Urothelium cell line (cell line): Measurements from ENCODE around the gene SLC41A2.

Source experiments
- DNase-seq: peaks from one replicate; pipeline ENCODE4 v3.0.0; 2011; ENCODE audit warnings: low spot score, mixed read lengths
- FAIRE-seq: peaks from 2 replicates; lab custom pipeline; 2011; peaks lifted over from hg19 to GRCh38; lab: Jason Lieb, UNC

SLC41A2 gene

DNA sequence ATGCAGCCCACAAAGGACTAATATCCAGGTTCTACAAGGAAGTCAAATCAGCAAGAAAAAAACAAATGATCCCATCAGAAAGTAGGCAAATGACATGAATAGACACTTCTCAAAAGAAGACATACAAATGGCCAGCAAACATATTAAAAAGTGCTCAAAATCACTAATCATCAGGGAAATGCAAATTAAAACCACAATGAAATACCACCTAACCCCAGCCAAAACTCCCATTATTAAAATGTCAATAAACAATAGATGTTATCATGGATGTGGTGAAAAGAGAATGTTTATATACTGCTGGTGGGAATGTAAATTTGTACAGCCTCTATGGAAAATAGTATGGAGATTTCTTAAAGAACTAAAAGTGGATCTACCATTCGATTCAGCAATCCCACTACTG lies 25.0 kb downstream of the SLC41A2 start:
- no peak for FAIRE-seq
- no peak for DNase-seq

DNA sequence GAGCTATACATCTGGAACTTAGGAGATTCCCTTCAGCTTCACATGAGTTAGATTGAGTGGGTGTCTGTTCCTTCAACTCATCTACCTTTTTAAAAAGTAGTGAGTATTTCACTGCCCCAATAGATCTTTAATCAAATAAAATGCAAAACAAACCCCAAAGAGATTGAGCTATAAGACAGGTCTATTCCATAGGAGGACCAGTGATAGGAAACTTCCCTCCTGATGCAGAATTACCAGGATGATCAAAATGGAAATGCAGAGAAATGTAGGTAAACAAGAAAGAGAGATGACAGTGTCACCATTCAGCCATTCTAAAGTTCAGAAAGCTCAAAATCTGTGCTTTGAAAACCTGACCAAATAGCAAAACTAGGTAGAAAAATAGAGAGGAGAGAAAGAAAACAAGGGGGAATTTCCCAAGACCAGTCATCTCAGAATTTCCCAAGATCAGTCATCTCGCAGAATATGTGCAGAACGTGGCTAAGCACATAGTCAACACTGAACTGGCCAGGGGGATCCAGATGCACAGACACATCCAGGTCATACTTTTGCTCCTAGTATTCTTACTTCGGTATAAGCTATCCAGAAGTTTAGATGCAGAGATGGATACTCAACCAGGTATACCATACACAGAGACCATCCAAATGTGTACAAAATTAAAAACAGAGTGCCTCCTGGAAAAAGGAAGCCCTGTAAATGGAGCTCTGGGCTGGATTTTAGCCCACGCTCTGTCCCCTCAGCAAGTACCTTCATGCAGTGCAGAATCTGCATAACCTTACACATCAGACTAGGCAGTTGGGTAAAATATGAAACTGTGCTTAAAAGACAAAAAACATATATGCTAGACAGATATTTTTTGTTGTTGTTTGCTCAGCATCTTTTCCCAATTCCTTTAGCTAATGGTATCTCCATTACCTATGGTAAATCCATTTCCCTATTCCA lies 27.4 kb downstream of the SLC41A2 start:
- no peak for DNase-seq
- FAIRE-seq: no peak

DNA sequence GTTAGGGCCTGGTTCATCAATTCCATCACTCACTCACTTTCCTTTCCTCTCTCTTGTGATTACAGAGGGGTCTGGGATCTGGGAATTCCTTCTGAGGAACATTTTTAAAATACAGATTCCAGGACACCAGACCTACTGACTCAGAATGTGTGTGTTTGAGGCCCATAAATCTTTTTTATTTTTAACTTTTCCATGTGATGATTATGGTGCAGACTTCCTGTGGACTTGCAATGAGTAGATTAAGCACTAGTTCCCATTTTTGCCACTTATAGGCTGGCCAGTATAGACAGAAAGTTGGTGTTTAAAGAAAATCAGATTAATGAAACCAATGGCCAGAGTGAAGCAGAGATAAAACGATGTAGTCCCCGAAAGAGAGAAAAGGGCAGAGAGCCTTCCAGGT lies 28.1 kb downstream of the SLC41A2 start:
- DNase-seq (no peak), FAIRE-seq (no peak)

DNA sequence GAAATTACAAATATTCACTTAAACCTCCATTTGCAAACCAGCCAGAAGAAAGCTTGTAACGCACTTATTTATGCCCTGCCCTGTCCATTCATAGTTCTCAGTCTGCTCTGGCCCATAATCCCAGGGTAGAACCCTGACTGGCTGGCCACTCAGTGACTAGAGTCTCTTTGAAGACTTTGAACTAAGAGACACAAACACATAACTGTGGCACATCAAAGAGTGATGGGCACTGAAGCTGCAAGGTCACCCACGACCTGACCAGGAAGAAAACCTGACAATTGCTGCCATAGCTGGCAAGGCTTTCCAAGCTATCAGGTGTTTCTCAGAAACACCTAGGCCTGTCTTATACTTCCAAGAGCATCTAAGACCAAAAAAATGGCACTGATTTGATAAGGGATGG lies 28.7 kb downstream of the SLC41A2 start:
- FAIRE-seq: no peak
- DNase-seq: no peak

DNA sequence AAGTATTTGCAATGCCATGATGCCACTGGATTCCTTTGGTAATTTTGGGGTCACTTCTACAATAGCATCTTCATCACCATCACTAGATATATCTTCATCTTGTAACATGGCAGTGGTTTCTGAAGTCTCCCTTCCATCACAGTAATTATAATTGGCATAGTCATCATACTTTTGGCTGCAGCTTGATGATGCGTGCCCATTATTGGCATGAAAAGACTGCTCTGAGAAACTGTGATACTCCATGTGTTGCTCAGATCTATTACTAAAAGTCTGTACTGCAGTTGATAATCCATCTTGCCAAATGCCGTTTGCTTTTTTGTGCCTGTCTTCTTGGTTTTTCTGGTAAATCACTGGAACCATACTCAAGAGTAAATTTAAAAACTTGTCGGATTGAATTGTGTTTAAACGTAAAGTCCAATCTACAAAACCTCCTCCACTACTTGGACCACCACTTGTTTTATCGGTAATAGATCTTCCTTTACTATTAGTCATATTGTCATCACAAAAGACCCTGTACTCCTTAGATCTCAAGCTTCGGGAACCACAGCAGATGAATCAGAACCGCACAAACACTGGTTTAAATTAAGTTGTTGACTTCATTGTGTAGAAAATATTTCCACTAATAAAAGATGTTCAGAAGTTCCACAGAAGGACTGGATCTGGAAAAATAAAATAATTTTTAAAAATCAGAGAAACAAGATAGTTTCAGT lies 29.9 kb downstream of the SLC41A2 start:
- DNase-seq (no peak), FAIRE-seq (no peak)

DNA sequence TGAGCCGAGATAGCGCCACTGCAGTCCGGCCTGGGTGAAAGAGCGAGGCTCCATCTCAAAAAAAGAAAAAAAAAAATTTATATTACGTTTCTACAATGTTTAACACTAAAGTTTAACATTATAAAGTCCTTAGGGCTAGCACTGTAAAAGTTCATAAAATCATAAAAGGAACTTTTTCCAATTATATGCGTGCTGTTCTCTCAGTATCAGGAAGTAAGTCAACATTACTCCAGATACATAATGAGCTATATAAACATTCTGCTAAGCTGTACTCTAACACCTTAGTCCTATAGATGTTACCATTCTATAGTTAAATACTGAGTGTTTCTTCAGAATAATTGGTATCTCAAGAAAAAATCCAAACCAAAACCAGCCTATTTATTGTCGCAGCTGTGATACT lies 32.6 kb downstream of the SLC41A2 start:
- FAIRE-seq (no peak), DNase-seq (no peak)

DNA sequence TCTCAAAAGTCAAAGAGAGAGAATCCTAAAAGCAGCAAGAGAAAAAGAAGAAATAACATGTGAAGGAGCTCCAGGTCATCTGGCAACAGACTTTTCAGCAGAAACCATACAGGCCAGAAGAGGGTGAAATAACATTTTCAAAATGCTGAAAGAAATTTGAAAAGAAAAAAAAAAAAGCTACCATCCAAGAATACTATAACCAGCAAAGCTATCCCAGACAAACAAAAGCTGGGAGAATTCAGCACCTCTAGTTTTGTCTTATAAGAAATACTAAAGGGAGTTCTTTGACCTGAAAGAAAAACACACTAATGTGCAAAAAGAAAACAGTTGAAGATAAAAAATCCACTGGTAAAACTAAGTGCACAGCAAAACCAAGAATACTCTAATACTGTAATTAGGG lies 36.8 kb downstream of the SLC41A2 start:
- no peak for DNase-seq
- FAIRE-seq: no peak

DNA sequence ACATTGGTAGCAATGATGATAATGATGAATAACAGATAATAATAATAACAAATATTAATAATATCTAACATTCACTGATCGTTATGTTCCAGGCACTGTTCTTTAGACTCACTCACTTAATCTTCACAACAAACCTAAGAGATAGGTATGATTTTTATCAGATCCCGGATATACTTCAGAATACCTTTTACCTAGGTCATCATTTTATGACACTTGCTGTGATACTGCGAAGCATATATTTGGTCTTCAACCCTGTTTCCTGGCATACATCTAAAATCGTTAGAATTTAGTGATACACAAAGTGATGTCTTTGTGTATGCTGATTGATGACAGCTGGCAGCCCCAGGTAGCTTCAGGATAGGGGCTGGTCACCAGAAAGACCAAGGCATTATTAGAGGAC lies 46.1 kb downstream of the SLC41A2 start:
- FAIRE-seq: no peak

DNA sequence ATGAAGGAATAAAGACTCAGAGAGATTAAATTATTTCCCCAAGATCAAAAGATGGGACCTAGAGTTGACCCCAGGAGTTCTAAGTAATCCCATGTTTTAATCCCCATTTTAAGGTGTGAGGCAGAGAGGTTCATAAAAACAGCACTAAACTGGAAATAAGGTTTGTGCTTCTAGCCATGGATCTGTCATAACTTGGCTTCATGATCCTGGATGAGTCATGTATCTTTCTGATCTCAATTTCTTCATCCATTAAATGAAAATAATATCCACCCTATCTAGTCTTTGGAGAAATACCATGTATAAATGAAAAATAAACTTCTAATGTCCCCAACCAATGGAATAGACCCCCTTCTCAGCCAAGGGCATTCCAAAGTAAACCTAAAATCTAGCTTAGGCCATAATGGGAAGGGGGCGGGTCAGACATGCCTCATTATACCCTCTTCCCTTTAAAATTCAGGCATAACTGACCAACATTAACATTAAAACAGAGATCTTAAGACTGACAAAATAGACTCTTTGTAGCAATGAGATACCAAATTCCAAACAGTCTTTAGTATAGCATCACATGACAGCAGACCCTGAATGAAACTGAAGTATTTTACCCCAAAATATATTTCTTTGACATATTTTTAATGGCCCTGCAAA lies 47.8 kb downstream of the SLC41A2 start:
- DNase-seq (no peak), FAIRE-seq (no peak)

More for the DNA sequence above, 46.1 kb downstream of the SLC41A2 start:
- DNase-seq: no peak

DNA sequence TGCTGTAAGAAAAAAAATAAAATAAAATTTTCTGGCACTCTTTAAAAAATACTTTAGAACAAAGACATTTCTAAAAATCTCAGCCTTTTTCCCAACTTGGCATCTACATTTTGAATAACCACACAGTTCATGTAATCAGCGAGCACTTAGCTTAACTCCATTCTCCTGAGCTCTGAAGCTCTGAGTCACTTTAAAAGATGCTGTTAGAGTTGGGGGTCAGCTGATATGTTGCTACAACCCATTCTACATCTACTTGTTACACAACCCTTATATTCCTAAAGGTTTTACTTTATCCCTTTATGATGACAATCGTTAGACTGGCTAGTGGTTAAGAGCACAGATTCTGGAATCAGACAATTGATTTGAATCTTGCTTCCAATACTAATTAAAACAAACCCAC lies 48.3 kb downstream of the SLC41A2 start:
- DNase-seq: no peak
- no peak for FAIRE-seq
